ENCODE results near the gene LIFR. TPM values are rescaled to one million over a fixed set of nuclear protein-coding genes. Genes with fewer than 3 reads are reported as not detected.

Gene LIFR
- polyA plus RNA-seq, 2 of the 4 experiments (the other 2 are of a cell fraction), result 3.8 to 7.9 TPM

GRCh38 chr5:38540314-38540713 is 16.1 kb downstream of the LIFR start:
- Histone ChIP-seq H3K4me3 (no peak overlapping the region), H3K4me2 (no peak overlapping the region), H3K9me3 (no peaks in the 10 kb centered on the region), H3K27ac (no peak overlapping the region), H3K4me1 (peaks cover 13% of the 10 kb centered on the region)
- ChIA-PET POLR2A (no interaction called here), CTCF (interaction anchor here (1.4 to 3.4 kb wide), 3 partner anchors 10 to 270 kb away, joined by 3 to 23 read pairs (median 17); no protein-coding TSS in a partner anchor)
- ATAC-seq (no peak), DNase-seq (ENCODE audit: low read depth in 1 of 2, low spot score in 1 of 2) (no peak), FAIRE-seq (no peak)
- 93% methylated on average over 6 of the region's 6 CpGs for WGBS (ENCODE audit: missing lambda C conversion rate)
- TF ChIP-seq FOXS1 (CRISPR knock-in tag; IDR thresholded peaks at IDR 0.05) (no peak), ZNF302 (CRISPR knock-in tag; IDR thresholded peaks at IDR 0.05) (no peak), ZC3H11A (IDR thresholded peaks at IDR 0.05) (no peak), JUN (IDR thresholded peaks at IDR 0.05) (no peak), POLR2A (IDR thresholded peaks at IDR 0.05; ENCODE audit: low read length) (no peak), EHMT2 (IDR thresholded peaks at IDR 0.05; ENCODE audit: low read depth) (no peak), CHD2 (IDR thresholded peaks at IDR 0.05; ENCODE audit: low read length, partially characterized antibody) (no peak), EP300 (IDR thresholded peaks at IDR 0.05) (no peak), REST (IDR thresholded peaks at IDR 0.05) (no peak), KDM1A (IDR thresholded peaks at IDR 0.05; ENCODE audit: low read depth) (no peak), CBX8 (IDR thresholded peaks at IDR 0.05) (no peak), FOSB (CRISPR knock-in tag; IDR thresholded peaks at IDR 0.05) (no peak), GATA3 (IDR thresholded peaks at IDR 0.05; ENCODE audit: borderline replicate concordance) (no peak), MAFK (IDR thresholded peaks at IDR 0.05; ENCODE audit: partially characterized antibody) (no peak), MYC (IDR thresholded peaks at IDR 0.05; ENCODE audit: borderline replicate concordance, low read length) (no peak), RCOR1 (IDR thresholded peaks at IDR 0.05; ENCODE audit: low read depth, low read length) (no peak)

GRCh38 chr5:38538161-38538560 is 18.3 kb downstream of the LIFR start:
- TF ChIP-seq HOXA7 (CRISPR knock-in tag; IDR thresholded peaks at IDR 0.05) (no peak), ZFP36 (IDR thresholded peaks at IDR 0.05; ENCODE audit: borderline replicate concordance, partially characterized antibody) (no peak), HOXB13 (CRISPR knock-in tag; IDR thresholded peaks at IDR 0.05; ENCODE audit: low read depth) (no peak), CTCF (IDR thresholded peaks at IDR 0.05) (no peak), PHF8 (IDR thresholded peaks at IDR 0.05; ENCODE audit: borderline replicate concordance, low read depth) (no peak), BHLHE40 (IDR thresholded peaks at IDR 0.05; ENCODE audit: low read depth, low read length) (no peak), HOXB5 (CRISPR knock-in tag; IDR thresholded peaks at IDR 0.05) (no peak), HEYL (CRISPR knock-in tag; IDR thresholded peaks at IDR 0.05) (no peak), MAFK (IDR thresholded peaks at IDR 0.05; ENCODE audit: partially characterized antibody) (no peak), MAX (IDR thresholded peaks at IDR 0.05) (no peak), FOSB (CRISPR knock-in tag; IDR thresholded peaks at IDR 0.05) (no peak), NFE2L2 (conservative IDR thresholded peaks at IDR 0.05; ENCODE audit: low read length) (no peak), HDAC2 (IDR thresholded peaks at IDR 0.05) (no peak), JUNB (IDR thresholded peaks at IDR 0.05) (no peak), SMC3 (IDR thresholded peaks at IDR 0.05) (no peak), CEBPB (IDR thresholded peaks at IDR 0.05) (no peak), RAD21 (conservative IDR thresholded peaks at IDR 0.05 in 1 of 2, IDR thresholded peaks at IDR 0.05 in 1 of 2) (no peak)
- H3K27ac ChIP-seq, result no peak overlapping the region
- DNase-seq (ENCODE audit: low read depth in 1 of 2, low spot score in 1 of 2) (no peak), FAIRE-seq (no peak), ATAC-seq (no peak)
- CTCF ChIA-PET, result interaction anchor here (1.5 kb wide), 1 partner anchor 20 kb away, joined by 4 read pairs; no protein-coding TSS in a partner anchor
- H3K4me3 ChIP-seq, result no peak overlapping the region
- H3K4me2 ChIP-seq, result no peak overlapping the region
- peaks cover 16% of the 10 kb centered on the region for H3K4me1 ChIP-seq
- H3K9me3 ChIP-seq, result no peaks in the 10 kb centered on the region
- 90% methylated on average over 2 of the region's 2 CpGs for WGBS (ENCODE audit: missing lambda C conversion rate)
- POLR2A ChIA-PET, result no interaction called here

Measured in A549 (cell line).